Measurements from ENCODE around the gene RNASE7. TPM values are rescaled to one million over a fixed set of nuclear protein-coding genes. Genes with fewer than 3 reads are reported as not detected.
A peak's percentile ranks its signal among the peaks of the same experiment; 100 is the strongest.

RNASE7 gene
- total and polyA plus RNA-seq, 2 donors from 2014 or later = not detected

- H3K4me1 ChIP-seq (ENCODE audit: control insufficient read depth in 2 of 3, insufficient read depth in 2 of 3, low read depth in 1 of 3, low read length in 3 of 3) = peaks cover 6 to 14% (median 12%) of the 10 kb centered on the region in 3 donors
- no peaks in the 10 kb centered on the region for H3K27me3 ChIP-seq (ENCODE audit: control insufficient read depth, insufficient read depth, low read length)
- H3K4me3 ChIP-seq (ENCODE audit: low read length in 3 of 3) = no peak overlapping the region
- FAIRE-seq (no peak), DNase-seq (no peak)
- intact Hi-C loops (cut with DNase I) = no loop called here
- peak overlapping the region in 1 of 3 donors; percentile 61 for H3K9ac ChIP-seq (ENCODE audit: low read length in 3 of 3)
- no peaks in the 10 kb centered on the region for H3K9me3 ChIP-seq (ENCODE audit: control insufficient read depth in 2 of 3, insufficient read depth in 1 of 3, low read length in 3 of 3)
- TF ChIP-seq, protein P1, sequence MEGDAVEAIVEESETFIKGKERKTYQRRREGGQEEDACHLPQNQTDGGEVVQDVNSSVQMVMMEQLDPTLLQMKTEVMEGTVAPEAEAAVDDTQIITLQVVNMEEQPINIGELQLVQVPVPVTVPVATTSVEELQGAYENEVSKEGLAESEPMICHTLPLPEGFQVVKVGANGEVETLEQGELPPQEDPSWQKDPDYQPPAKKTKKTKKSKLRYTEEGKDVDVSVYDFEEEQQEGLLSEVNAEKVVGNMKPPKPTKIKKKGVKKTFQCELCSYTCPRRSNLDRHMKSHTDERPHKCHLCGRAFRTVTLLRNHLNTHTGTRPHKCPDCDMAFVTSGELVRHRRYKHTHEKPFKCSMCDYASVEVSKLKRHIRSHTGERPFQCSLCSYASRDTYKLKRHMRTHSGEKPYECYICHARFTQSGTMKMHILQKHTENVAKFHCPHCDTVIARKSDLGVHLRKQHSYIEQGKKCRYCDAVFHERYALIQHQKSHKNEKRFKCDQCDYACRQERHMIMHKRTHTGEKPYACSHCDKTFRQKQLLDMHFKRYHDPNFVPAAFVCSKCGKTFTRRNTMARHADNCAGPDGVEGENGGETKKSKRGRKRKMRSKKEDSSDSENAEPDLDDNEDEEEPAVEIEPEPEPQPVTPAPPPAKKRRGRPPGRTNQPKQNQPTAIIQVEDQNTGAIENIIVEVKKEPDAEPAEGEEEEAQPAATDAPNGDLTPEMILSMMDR (IDR thresholded peaks at IDR 0.05; ENCODE audit: borderline replicate concordance, extremely low read depth, insufficient read depth) = no peak
- H3K36me3 ChIP-seq (ENCODE audit: control insufficient read depth in 2 of 3, insufficient read depth in 3 of 3, low read length in 3 of 3) = peaks cover 9 to 24% (median 22%) of the 10 kb centered on the region in 3 donors
- no peak overlapping the region for H3K27ac ChIP-seq (ENCODE audit: low read depth in 2 of 2, low read length in 2 of 2)
These were observed 30.7 kb downstream of the RNASE7 start for GRCh38 chr14:21072781-21073339.

DNA sequence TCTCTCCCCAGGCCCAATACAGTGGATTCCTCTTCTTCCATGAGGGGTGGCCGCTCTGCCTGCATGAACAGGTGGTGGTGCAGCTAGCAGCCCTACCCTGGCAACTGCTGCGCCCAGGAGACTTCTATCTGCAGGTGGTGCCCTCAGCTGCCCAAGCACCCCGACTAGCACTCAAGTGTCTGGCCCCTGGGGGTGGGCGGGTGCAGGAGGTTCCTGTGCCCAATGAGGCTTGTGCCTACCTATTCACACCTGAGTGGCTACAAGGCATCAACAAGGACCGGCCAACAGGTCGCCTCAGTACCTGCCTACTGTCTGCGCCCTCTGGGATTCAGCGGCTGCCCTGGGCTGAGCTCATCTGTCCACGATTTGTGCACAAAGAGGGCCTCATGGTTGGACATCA lies 31.8 kb downstream of the RNASE7 start:
- no peak overlapping the region for H3K9ac ChIP-seq (ENCODE audit: low read length in 3 of 3)
- no peak overlapping the region for H3K27ac ChIP-seq (ENCODE audit: low read depth in 2 of 2, low read length in 2 of 2)
- intact Hi-C loops (cut with DNase I) = no loop called here
- H3K27me3 ChIP-seq (ENCODE audit: control insufficient read depth, insufficient read depth, low read length) = no peaks in the 10 kb centered on the region
- no peak for DNase-seq
- H3K36me3 ChIP-seq (ENCODE audit: control insufficient read depth in 2 of 3, insufficient read depth in 3 of 3, low read length in 3 of 3) = peaks cover 15 to 33% (median 29%) of the 10 kb centered on the region in 3 donors
- FAIRE-seq = no peak
- H3K4me3 ChIP-seq (ENCODE audit: low read length in 3 of 3) = no peak overlapping the region
- H3K9me3 ChIP-seq (ENCODE audit: control insufficient read depth in 2 of 3, insufficient read depth in 1 of 3, low read length in 3 of 3) = no peaks in the 10 kb centered on the region
- H3K4me1 ChIP-seq (ENCODE audit: control insufficient read depth in 2 of 3, insufficient read depth in 2 of 3, low read depth in 1 of 3, low read length in 3 of 3) = peaks cover 6 to 8% (median 7%) of the 10 kb centered on the region in 3 donors
- TF ChIP-seq, protein P1 (IDR thresholded peaks at IDR 0.05; ENCODE audit: borderline replicate concordance, extremely low read depth, insufficient read depth) = no peak

DNA sequence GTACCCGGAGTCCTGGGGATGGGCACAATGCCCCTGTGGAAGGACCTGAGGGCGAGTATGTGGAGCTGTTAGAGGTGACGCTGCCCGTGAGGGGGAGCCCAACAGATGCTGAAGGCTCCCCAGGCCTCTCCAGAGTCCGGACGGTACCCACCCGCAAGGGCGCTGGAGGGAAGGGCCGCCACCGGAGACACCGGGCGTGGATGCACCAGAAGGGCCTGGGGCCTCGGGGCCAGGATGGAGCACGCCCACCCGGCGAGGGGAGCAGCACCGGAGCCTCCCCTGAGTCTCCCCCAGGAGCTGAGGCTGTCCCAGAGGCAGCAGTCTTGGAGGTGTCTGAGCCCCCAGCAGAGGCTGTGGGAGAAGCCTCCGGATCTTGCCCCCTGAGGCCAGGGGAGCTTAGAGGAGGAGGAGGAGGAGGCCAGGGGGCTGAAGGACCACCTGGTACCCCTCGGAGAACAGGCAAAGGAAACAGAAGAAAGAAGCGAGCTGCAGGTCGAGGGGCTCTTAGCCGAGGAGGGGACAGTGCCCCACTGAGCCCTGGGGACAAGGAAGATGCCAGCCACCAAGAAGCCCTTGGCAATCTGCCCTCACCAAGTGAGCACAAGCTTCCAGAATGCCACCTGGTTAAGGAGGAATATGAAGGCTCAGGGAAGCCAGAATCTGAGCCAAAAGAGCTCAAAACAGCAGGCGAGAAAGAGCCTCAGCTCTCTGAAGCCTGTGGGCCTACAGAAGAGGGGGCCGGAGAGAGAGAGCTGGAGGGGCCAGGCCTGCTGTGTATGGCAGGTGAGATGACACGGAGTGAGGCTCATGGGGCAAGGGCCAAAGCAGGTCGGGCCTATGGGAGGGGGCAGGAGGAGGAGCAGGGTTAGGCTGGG lies 32.5 kb downstream of the RNASE7 start:
- no peak for FAIRE-seq
- Histone ChIP-seq H3K27me3 (ENCODE audit: control insufficient read depth, insufficient read depth, low read length) (no peaks in the 10 kb centered on the region), H3K4me3 (ENCODE audit: low read length in 3 of 3) (no peak overlapping the region), H3K27ac (ENCODE audit: low read depth in 2 of 2, low read length in 2 of 2) (no peak overlapping the region), H3K9ac (ENCODE audit: low read length in 3 of 3) (no peak overlapping the region), H3K36me3 (ENCODE audit: control insufficient read depth in 2 of 3, insufficient read depth in 3 of 3, low read length in 3 of 3) (peaks cover 21 to 40% (median 29%) of the 10 kb centered on the region in 3 donors), H3K9me3 (ENCODE audit: control insufficient read depth in 2 of 3, insufficient read depth in 1 of 3, low read length in 3 of 3) (no peaks in the 10 kb centered on the region), H3K4me1 (ENCODE audit: control insufficient read depth in 2 of 3, insufficient read depth in 2 of 3, low read depth in 1 of 3, low read length in 3 of 3) (peaks cover 0 to 6% (median under 1%) of the 10 kb centered on the region in 3 donors)
- TF ChIP-seq, protein P1 (IDR thresholded peaks at IDR 0.05; ENCODE audit: borderline replicate concordance, extremely low read depth, insufficient read depth) = no peak
- intact Hi-C loops (cut with DNase I) = no loop called here
- DNase-seq = no peak
